GM21423 (cell line): ENCODE data around the gene SHISA9.
"Not testable (repeated sequence)": the region's sequence is repeated elsewhere in the genome, so short reads cannot be mapped to it uniquely, and the experiment has no call there.

Source experiments
- ATAC-seq: cut with Tn5 transposase; IDR thresholded peaks from one replicate; pipeline ENCODE4 v1.9.1; 2021; ENCODE audit warnings: mild to moderate bottlenecking, moderate library complexity; ENCODE audit not compliant: unreplicated experiment

The SHISA9 gene

DNA sequence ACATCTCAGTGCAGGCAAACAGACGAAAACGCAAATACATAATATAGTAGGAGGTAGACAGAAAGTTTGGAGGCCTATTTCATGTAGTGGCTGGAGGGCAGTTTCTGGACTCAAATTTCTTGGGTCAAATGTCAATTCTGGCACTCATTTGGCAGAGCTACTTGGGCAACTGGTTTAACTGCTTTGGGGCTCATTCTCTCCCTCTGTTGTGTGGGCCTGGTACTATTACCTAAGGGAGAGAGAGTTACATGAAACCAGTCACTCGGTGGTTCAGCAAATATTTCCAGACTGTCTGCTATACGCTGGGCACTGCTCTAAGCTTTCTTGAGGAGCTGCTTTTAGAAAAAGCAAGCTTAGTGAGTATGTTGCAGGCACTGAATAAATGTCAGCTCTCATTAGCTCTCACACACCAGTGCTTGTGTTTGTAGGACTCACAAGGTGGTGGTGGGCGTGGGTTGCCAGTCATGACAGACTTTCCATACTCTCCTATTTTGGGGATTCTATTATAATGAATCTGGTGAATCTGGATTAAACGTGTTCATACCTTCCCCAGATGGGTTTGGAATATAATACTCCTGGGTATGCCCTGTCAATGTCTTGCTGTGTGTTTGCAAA, 1.8 kb upstream of the SHISA9 start:
- no peak for ATAC-seq

DNA sequence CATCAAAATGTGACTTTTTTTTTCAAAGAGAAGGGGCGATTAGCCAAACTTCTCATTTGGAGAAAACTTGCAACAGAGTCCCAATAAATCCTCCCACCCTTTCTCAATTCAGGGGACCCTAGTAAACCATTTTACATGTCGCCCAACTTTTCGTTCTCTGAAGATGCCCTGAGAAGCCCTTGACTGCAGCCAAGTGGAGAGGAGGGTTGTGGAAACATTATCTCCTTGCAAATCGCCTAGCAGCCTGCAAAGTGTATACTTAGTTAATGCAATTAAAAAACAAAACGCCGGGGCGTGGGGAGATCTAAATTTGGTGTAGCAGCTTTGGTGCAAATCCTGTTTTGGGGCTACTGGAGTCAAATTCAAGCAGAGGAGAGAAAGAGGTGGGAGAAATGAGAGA, 1.2 kb upstream of the SHISA9 start:
- ATAC-seq = no peak

DNA sequence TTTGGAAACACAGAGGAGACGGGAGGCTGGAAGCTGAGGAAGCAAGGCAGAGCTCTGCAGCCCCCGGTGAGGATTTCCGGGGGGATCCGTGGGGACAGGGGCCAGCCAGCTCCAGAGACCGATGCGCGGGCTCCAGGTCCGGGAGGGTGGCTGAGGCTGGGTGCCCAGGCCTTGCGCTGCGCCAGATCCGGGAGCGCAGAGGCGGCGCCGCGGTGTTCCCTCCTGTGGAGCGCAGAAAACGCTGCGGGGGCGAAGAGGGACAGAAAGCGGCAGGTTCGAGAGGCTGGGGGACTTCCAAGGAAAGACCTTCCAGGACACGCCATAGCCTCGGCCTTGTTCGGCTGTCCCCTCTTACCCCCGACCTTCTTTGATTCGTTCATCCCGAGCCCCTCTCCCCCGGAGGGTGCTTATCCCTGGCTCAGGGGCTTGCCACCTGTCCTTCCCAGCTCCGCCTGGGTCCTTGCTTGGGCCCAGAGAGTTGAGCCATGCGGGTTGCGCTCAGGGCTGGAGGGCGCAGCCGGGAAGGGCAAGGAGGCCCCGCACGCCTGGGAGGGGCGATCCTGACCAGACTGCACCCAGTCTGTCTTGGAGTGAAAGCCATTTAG, 697 bp upstream of the SHISA9 start:
- no peak for ATAC-seq

DNA sequence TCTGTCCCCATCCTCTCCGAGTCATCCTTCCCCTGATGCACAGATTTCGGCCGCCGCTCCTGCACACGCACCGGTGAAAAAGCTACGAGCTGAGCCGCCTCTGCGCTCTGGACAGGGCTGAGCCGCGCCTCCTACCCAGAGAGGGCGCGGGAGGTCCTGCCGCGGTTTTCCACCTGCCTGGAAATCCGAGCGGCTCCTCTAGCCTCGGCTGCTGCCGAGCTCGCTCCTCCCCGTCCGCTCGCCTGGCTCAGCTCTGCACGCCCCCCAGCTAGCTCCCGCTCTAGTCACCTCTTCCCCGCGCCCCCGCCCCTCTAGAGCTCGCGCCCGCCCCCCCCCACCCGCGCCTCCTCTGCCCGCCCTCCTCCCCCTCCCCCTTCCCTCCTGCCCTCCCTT, 198 bp upstream of the SHISA9 start:
- no peak for ATAC-seq

DNA sequence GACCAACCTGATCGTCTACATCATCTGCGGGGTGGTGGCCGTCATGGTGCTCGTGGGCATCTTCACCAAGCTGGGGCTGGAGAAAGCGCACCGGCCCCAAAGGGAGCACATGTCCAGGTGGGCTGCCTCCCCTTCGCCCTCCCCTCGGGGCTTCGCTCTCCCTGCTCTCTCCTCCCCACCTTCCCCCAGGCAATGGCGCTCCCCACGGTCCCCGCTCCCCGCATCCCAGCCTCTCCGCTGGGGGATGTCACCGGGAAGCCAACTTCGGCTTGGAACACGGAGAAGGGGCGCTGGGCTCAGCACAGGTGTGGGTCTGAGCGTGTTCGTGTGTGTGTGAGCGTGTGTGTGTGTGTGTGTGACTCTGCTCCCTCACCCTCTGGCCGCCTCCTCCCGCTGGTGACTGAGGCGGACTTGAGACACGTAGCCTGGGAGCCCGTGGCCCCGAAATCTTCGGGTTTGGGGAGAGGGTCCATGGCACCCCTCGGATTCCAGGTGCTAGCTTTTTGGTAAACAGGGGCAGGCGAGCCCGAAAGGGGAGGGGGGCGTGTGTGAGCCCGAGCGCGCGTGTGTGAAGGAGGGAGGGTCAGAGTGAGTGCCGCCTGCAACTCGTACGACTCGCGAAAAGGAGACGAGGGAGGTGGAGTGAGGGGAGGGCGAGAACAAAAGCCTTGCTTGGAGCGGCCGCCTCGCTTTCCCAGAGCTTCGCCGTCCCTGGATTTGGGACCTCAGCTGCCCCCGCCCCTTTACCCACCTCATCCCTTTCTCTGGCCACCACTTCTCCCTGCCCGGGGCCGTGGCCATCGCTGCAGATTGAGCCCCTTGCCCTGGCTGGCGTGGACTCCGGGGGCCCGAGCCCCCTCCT, 1.3 kb downstream of the SHISA9 start:
- no peak for ATAC-seq

DNA sequence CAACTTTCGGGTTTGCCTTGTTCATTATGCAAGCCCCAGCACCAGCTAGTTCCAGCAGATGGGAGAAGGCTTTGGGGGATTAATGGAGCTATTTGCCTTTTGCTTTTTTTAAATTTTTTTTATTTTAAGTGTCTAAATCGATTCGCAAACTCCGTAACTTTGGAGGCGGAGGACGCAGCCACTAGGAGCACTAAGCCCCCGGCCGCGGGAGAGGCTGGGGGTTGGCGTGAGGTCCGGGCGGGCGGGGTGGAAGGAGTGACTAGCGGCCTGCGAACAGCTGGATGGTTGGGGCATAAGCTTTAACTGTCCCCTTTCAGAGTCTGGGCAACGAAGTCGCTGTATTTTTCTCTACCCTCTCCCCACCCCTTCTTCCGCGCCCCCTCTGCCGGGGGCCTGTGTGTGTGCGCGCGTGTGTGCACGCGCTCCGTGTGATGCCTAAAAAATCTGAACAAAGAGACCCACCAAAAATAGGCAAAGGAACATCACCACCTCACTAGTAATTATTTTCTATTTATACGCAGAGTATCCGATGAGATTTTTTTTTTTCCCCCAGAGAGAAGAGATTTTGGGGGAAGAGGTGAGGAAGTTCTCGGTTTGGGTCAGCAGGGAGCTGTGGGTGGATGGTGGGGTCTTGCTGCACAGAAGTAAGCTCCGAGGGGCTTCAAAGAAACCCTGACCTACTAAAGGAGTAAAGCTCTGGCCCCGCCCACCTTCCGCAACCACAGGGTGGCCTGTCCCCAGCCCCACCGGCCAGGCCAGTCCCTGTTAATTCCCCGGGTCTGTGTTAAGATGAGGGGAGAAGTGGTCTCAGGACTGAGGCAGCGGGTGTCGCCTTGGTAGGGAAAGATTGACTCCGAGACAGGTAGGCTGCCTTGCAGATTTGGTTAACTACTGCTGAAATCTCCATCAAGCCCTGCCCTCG, 2.3 kb downstream of the SHISA9 start:
- ATAC-seq = no peak

DNA sequence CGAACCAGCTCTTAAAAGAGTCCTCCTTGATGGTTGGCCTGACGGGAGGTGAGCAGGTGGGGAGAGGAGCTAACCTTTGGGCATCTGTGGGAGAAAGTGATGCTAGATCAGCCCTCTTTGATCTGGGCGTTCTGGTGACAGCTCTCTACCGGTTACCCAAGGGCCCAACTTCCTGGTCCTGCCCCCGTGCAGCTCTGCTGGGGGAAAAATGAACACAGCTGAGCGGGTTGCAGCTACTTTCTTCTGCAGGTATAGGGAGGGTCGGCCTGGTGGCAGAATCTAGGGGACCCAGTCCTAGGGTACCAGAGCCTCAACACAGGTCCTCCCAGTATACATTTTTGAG, 2.9 kb downstream of the SHISA9 start:
- ATAC-seq = no peak

DNA sequence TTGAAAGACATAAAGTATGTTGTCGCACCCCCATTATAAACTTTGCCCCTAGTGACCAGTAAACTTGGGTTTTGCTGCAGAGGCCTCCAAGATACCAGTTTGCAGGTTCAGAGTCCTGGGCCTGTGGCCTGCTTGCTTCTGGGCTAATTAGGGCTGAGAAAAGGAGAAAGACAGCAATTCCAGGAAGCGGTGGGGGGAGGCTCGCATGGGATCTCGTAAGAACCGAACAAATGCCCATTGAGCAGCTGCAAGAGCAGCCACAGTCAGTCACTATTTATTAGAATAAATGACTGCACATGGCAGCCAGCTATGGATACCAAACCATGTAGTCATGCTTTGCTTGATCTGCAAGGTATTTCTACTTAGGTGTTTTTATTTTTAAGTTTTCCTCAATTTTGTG, 4.9 kb downstream of the SHISA9 start:
- no peak for ATAC-seq

DNA sequence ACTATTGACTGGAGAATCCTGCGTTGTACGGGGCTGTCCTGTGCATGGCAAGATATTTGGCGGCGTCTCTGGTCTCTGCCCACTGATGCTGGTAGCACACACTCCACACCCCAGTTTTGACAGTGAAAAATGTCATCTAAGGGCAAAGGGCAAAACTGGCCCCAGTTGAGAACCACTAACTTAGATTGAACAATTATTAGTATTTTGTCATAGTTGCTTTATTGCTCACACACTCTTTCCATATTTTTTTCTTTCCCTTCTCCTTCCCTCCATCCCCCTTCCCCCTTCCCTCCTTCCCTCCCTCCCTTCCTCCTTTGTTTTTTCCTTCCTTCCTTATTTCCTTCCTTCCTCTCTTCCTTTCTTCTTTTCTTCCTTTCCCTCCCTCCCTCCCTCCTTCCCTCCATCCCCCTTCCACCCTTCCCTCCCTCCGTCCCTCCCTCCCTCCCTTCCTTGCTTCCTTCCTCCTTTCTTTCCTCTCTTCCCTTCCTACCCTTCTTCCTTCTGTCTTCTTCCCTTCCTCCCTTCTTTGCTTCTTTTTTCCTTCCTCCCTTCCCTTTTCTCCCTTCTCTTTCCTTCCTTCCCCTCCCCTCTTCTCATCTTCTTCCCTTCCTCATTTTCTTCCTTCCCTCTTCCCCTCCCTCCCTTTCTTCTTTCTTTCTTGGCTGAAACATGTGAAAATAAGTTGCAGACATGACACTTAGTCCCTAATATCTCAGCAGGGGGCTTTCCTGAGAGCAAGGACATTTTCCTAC, 5.5 kb downstream of the SHISA9 start:
- ATAC-seq = no peak

DNA sequence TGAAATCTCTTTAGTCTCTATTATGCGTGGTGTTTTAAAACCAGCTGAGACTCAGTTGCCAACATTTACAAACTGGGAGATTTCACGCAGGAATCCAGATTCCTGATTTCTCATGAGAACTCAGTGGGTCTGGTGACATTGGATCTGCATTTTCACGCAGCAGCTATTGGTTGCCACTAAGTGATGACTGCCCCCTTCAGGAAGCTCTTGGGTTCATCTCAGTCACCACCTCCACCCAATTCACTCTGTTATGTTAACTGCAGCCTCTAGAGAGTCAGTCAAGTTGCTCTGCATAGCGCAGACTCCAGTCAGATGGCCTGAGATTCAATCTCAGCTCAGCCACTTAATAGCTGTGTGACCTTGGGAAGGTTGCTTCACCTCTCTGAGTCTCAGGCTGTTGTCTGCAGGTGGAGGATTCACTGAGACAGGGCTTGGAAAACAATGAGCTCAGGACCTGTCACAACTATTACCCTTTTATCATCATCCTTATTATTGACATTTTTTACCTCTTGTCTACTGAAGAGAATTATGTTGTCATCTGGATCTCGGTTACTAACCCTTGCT, 6.4 kb downstream of the SHISA9 start:
- ATAC-seq = no peak

DNA sequence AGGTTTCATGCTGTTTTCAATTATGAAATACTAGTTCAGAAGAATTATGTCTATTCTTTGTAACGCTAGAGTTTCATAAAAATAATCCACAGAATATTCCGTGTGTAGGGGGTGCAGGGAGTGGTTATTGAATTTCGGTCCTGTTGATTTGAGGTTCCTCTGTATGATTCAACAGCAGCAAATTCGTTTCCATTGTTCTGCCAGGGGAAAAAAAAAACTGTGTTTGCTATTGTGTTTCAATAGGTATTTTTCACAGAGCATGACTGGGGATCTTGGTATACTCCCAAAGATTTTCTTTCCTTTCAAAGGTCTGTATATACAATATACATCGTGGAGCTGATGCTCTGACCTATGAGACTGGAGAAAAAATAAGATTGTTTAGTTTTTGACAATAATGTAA, 15.8 kb downstream of the SHISA9 start:
- ATAC-seq = no peak

DNA sequence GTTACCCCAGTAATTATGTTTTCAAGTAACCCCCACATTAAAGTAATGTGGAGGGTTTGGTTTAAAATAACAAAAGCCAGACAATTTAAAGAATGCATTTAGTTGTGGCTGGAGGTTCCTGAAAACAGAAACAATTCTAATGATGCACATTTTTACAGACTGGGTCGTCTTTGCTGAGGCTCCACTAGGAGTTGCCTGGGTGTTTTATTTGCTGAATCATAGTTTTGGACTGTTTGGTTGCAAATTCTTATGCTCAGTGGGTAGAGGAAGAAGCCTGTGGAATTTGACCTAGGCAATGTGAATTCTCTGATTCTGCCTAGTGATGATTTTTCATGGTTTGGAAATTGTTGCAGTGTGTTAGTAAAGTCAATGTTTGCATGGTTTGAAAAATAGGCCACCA, 16.3 kb downstream of the SHISA9 start:
- ATAC-seq = no peak

DNA sequence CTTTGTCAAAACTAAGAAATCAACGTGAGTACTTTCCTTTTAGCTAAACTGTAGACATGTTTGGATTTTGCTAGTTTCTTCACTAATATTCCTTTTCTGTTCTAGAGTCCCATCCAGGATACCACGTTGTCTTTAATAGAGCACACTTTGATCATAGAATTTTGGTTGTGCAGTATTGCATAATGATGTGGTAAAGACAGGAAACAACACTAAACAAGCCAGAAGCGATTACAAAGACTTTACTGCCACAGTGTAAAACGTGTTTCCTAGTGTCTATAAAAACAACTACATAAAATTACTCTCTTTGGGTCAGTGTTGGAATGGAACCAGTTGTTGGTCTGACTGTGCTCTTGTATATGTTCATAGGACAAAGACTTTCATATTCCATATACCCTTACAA, 19.3 kb downstream of the SHISA9 start:
- ATAC-seq = no peak

DNA sequence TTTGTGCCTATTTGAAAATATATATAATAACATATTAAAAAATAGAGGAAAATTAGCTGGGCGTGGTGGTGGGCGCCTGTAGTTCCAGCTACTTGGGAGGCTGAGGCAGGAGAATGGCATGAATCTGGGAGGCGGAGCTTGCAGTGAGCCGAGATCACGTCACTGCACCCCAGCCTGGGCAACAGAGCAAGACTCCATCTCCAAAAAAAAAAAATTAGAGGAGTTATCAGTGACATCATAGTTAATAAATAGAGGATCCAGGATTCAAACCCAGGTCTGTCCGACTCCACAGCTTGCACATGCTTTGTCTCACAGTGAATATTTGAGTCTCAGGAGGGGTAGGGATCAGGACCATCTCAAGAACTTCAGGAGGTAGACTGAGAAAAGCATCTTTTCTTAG, 22.2 kb downstream of the SHISA9 start:
- not testable (repeated sequence) for ATAC-seq

DNA sequence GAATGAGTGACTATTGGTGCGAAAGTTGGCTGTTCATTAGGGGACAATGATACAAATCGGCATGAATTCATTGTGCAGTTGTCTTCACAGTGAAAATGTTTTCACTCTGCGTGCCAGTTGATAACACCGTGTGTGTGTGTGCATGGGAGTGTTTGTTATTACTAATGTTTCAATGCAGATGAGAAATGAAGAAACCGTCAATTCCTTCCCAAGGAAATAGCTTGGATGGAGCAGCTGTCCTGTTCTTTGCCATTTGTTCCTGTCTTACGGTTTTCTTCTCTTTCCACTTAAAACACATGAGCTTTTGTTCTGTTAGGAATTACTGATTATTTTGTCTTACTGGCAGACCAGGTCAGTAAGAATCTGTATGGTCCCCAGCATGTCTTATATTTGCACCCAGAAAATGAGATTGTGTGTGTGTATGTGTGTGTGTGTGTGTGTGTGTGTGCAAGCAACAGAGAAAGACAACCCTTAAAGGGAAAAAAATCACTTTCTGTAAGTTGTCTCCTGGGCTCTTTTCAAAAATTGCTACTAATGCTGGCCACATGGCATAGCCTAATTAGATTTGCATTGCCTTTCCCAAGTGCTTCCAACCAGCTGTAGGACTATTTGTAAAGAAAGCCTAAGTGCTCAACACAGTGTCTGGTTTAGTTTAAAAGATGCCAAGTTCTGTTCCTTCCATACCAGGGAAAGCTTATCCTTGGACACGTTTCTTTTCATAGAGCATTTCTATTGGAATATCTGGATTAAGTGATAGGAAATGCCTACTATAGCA, 23.8 kb downstream of the SHISA9 start:
- no peak for ATAC-seq

DNA sequence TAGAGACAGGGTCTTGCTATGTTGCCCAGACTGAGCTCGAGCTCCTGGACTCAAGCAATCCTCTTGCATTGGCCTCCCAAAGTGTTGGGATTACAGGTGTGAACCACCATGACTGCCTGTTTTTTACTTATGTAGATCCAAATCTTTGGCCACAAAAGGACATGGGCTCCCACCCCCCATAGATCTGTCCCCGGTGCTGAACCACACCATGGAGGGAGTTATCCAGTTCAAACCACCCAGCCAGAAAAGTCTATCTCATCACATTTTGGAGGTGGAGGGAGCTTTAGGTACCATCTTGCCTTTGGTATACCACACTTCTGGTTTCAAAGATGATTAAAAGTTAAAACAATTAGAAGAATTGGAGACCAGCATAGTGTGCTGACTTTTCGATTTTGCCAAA, 26.2 kb downstream of the SHISA9 start:
- ATAC-seq = no peak

DNA sequence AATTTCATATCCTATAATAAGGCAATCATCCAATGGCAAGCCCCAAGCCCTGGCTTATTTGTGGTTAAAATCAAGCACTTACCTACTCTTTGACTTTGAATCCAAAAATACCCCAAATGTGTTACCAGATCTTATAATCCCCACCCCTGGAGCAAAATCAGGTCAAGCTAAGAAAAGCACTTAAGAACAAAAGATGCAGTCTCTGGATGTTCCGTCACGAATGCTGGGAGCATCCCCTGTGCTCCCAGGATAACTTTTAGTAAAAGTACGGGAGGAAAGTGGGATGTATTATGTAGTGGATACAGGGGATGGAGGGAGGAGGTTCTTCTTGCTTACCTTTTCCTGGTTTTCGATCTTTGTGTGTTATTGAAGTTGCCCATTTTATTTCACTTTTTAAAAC, 29.5 kb downstream of the SHISA9 start:
- no peak for ATAC-seq

DNA sequence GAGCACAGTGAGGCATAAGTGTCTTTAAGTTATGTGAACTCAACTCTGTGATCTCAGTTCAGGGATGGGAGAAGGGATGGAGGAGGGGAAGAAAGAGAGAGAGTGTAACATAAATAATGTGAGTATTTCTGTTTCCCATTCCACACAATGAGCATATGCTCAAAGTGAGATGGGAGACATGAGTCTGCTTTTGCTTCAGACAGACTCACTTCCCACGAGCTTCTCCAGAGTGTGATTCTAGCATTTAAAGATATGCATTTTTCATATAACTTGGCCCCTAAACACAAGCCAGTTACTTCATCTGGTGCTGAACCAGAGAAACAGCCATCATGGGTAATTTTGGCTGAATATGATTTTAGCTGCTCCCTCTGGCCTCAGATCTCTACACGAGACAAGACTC, 35.0 kb downstream of the SHISA9 start:
- ATAC-seq = no peak

DNA sequence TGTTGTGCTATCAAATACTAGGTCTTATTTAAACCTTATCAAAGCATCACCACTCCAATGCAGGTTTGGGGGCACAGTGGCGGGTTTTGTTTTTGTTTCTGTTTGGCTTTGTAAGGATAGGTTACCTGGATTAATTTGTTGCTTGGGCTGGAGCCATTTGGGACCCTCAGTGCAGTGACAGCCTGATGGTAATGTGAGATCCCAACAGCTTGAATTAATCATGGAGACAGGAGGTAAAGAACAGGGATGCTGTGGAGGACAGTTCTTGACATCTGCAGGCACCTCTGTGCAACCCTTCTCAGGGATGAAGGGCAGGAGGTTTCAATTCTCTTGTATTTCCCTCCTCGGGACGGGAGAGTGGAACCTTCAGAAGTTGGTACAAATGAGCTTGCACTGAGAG, 40.5 kb downstream of the SHISA9 start:
- no peak for ATAC-seq

DNA sequence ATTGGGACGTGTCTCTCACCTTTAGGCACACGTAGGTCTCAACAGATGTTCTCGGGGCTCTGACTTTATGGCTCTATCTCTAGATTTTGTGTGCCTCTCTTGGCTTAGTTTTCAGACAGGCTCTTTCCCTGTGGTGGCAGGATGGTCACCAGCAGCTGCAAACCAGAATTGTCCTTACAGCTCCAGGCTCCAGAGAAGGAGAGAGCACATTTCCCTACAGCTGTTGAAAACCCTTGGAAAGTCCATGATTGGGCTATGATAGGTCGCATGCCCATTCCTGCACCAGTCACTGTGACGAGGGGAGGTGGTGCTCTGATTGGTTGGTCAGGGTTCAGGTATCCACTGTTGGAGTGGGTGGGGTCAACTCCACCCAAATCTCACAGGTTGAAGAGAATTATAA, 41.5 kb downstream of the SHISA9 start:
- ATAC-seq = no peak
